ENCODE data around the gene TNFAIP2. TPM values are rescaled to one million over a fixed set of nuclear protein-coding genes. Genes with fewer than 3 reads are reported as not detected.

TNFAIP2 gene
- total and polyA plus RNA-seq, 8 donors: 30.7 to 279 (median 73.0) TPM

DNA sequence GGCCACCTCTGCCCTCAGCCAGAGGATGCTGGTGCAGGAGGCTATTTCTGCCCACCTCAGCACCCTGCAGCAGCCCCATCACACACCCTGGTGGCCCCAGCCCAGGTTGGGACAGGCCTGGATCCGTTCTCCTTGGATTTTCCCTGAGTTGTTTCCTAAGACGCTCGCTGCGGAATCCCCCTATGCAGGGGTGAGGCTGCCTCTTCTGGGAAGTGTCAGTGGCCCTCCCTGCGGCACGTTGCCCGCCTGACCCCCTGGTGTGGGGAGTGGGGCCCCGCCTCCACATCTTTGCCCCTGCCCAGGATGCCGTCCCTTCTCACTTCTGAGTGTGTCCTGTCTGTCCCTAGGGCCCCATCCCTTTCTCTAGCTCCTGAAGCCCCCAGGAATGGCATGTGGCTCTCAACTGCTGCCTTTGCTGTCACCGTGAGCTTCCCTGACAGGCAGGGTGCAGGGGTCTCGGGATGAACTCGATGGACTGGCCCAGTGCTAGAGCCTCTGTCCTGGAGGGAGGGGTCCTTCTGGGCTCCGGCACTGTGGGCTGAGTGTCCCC is 29.3 kb upstream of the TNFAIP2 start:
- WGBS, 5 donors: 64 to 76% (median 73%) methylated on average over 8 to 13 of the region's 13 CpGs
- Histone ChIP-seq H3K27me3 (peaks cover 0 to 17% (median 0%) of the 10 kb centered on the region in 3 donors), H3K4me1 (peaks cover 45 to 78% (median 69%) of the 10 kb centered on the region in 4 donors), H3K9me3 (no peaks in the 10 kb centered on the region), H3K4me3 (peak overlapping the region in 3 of 4 donors; percentile 19 to 41 (median 20)), H3K27ac (peak overlapping the region; percentile 81 to 92 (median 85)), H3K36me3 (no peaks in the 10 kb centered on the region)
- TF ChIP-seq EP300 (IDR thresholded peaks at IDR 0.05): no peak
- TF ChIP-seq, protein P1, sequence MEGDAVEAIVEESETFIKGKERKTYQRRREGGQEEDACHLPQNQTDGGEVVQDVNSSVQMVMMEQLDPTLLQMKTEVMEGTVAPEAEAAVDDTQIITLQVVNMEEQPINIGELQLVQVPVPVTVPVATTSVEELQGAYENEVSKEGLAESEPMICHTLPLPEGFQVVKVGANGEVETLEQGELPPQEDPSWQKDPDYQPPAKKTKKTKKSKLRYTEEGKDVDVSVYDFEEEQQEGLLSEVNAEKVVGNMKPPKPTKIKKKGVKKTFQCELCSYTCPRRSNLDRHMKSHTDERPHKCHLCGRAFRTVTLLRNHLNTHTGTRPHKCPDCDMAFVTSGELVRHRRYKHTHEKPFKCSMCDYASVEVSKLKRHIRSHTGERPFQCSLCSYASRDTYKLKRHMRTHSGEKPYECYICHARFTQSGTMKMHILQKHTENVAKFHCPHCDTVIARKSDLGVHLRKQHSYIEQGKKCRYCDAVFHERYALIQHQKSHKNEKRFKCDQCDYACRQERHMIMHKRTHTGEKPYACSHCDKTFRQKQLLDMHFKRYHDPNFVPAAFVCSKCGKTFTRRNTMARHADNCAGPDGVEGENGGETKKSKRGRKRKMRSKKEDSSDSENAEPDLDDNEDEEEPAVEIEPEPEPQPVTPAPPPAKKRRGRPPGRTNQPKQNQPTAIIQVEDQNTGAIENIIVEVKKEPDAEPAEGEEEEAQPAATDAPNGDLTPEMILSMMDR (IDR thresholded peaks at IDR 0.05): no peak
- intact Hi-C loops (cut with DNase I; ENCODE audit: low total_unique reads): no loop called here
- no peak for DNase-seq

DNA sequence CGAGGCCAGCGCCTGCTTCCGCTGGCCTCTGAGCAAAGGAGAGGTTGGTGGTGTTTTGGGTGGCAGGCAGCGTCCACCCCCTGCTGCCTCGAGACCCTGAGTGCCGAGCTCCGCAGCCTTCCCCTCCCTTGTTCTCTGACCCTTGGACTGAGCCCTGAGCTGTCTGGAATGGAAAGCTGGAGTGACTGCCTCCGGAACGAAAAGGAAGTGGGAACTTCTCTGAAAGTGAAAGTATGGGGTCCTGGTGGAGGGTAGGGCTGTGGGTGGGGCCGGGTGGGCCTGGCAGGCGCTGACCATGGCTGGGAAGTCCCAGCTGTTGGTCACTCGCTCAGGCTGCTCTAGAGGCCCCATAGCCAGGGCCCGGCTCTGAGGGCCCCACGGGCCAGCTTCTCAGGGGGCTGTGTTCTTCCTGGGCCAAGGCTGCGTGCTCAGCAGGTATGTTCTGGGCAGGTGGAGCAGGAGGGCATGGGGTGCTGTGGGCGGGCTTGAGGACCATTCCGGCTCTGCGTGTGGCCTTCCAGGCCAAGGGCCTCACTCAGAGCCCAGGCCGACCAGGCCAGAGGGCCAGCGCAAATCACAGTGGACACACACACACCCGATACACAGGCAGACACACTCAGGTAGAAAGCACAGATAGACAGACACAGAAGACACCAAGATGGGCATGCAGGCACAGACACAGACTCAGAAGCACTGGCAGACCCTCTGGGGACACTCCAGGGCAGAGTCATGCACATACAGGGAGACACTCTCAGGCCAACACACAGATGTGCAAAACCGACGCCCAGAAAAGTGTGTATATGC is 28.7 kb upstream of the TNFAIP2 start, which contains the start of gene EXOC3L4:
Gene EXOC3L4, plus strand, starts transcription at position 320 of the 804 bp plus-strand sequence. CDS start 5,495 bp downstream, outside the sequence.
- peaks cover 52 to 85% (median 74%) of the 10 kb centered on the region in 4 donors for H3K4me1 ChIP-seq
- peak within 1 kb of the TSS; percentile 81 to 92 (median 85) for H3K27ac ChIP-seq
- peak in 1 of 2 donors; percentile 88 for DNase-seq
- H3K9me3 ChIP-seq: no peaks in the 10 kb centered on the region
- peak within 1 kb of the TSS; percentile 11 to 41 (median 20) for H3K4me3 ChIP-seq
- no peaks in the 10 kb centered on the region for H3K36me3 ChIP-seq
- WGBS, 5 donors: 24 to 51% (median 30%) methylated on average over 4 to 23 of the region's 23 CpGs
- H3K27me3 ChIP-seq: peaks cover 0 to 24% (median 0%) of the 10 kb centered on the region in 3 donors
- intact Hi-C loops (cut with DNase I; ENCODE audit: low total_unique reads): no loop called here
- no peak for TF ChIP-seq POLR2A (IDR thresholded peaks at IDR 0.05)
- TF ChIP-seq, protein P1 (IDR thresholded peaks at IDR 0.05): no peak
- TF ChIP-seq EP300 (IDR thresholded peaks at IDR 0.05): no peak
- TF ChIP-seq POLR2AphosphoS5 (IDR thresholded peaks at IDR 0.05): peak in 1 of 3 donors; percentile 51

DNA sequence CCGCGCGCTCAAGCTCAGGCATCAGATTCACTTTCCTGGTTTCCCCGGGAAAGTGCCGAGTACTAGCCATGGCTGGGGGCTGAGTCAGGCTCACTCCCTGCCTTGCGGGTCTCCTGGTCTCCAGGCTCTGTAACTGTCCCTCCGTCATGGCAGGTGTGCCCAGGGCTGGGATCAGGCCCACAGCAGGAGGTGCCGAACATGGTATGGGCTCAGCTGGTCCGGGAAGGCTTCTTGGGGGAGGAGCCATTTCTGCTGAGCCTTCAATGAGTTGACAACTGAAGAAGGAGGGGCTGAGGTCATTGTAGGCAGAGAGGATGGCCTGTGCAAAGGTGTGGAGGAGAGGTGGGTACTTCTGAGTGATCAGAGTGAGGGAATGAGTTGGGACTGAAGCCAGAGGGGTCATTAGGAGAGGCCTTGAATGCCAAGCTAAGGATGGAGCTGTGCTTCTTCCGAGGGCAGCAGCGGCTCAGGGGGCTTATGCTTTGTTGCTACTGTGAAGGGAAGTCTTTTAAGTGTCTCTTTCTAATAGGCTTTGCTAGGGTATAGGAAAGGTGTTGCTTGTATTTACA is 28.0 kb upstream of the TNFAIP2 start:
- intact Hi-C loops (cut with DNase I; ENCODE audit: low total_unique reads): no loop called here
- TF ChIP-seq, protein P1 (IDR thresholded peaks at IDR 0.05): no peak
- TF ChIP-seq POLR2AphosphoS5 (IDR thresholded peaks at IDR 0.05) (no peak), EP300 (IDR thresholded peaks at IDR 0.05) (no peak), POLR2A (IDR thresholded peaks at IDR 0.05) (no peak)
- Histone ChIP-seq H3K27me3 (peaks cover 0 to 29% (median 0%) of the 10 kb centered on the region in 3 donors), H3K36me3 (no peaks in the 10 kb centered on the region), H3K9me3 (no peaks in the 10 kb centered on the region), H3K27ac (peak overlapping the region; percentile 81 to 92 (median 85)), H3K4me3 (peak overlapping the region in 3 of 4 donors; percentile 11 to 41 (median 19)), H3K4me1 (peaks cover 53 to 86% (median 78%) of the 10 kb centered on the region in 4 donors)
- 33 to 66% (median 48%) methylated on average over 6 to 11 of the region's 11 CpGs for WGBS, 5 donors
- no peak for DNase-seq

DNA sequence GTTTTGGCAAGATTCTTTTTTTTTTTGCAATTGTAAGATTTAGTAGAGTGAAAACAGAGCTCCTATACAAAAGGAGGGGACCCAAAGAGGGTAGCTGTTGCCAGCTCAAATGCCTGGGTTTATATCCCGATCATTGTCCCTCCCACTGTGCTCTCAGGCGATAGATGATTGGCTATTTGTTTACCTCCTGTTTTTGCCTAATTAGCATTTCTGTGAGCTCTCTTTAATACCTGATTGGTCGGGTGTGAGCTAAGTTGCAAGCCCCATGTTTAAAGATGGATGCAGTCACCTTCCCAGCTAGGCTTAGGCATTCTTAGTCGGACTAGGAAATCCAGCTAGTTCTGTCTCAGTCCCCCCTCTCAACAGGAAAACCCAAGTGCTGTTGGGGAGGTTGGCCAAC is 26.9 kb upstream of the TNFAIP2 start:
- peaks cover 46 to 85% (median 77%) of the 10 kb centered on the region in 4 donors for H3K4me1 ChIP-seq
- no peak overlapping the region for H3K4me3 ChIP-seq
- intact Hi-C loops (cut with DNase I; ENCODE audit: low total_unique reads): no loop called here
- no peak for DNase-seq
- H3K27me3 ChIP-seq: peaks cover 0 to 24% (median 0%) of the 10 kb centered on the region in 3 donors
- H3K36me3 ChIP-seq: no peaks in the 10 kb centered on the region
- H3K9me3 ChIP-seq: no peaks in the 10 kb centered on the region
- 51 to 68% (median 56%) methylated on average over 4 of the region's 4 CpGs for WGBS, 5 donors
- H3K27ac ChIP-seq: peak overlapping the region; percentile 55 to 92 (median 76)
- TF ChIP-seq POLR2A (IDR thresholded peaks at IDR 0.05) (no peak), EP300 (IDR thresholded peaks at IDR 0.05) (no peak), POLR2AphosphoS5 (IDR thresholded peaks at IDR 0.05) (no peak)
- TF ChIP-seq, protein P1 (IDR thresholded peaks at IDR 0.05): no peak
